NK-92 treated with Interleukin-12 subunit alpha and Interleukin-12 subunit beta, amount 100 ng/mL, for 24 hours (cell line): Measurements from ENCODE around the gene GNB1.
"Not testable (repeated sequence)": the region's sequence is repeated elsewhere in the genome, so short reads cannot be mapped to it uniquely, and the experiment has no call there.

Experiments used
- DNase-seq: peaks from one replicate; lab custom pipeline; 2025; lab: John Stamatoyannopoulos, UW

Gene GNB1

GRCh38 chr1:1760715-1761114, 130.2 kb downstream of the GNB1 start:
- DNase-seq: no peak

GRCh38 chr1:1760345-1760650, 130.6 kb downstream of the GNB1 start:
- no peak for DNase-seq

GRCh38 chr1:1759456-1760344, 131.2 kb downstream of the GNB1 start:
- no peak for DNase-seq

GRCh38 chr1:1758692-1759455, 132.0 kb downstream of the GNB1 start:
- no peak for DNase-seq

- no peak for DNase-seq
Observed at GRCh38 chr1:1758059-1758621, 132.7 kb downstream of the GNB1 start.

GRCh38 chr1:1757422-1758058, 133.3 kb downstream of the GNB1 start:
- DNase-seq: no peak

- DNase-seq: no peak
Observed at GRCh38 chr1:1756661-1757421, 134.0 kb downstream of the GNB1 start.

- no peak for DNase-seq
Observed at GRCh38 chr1:1755852-1756251, 135.0 kb downstream of the GNB1 start.

GRCh38 chr1:1755426-1755825, 135.5 kb downstream of the GNB1 start:
- no peak for DNase-seq

- no peak for DNase-seq
Observed at GRCh38 chr1:1754051-1754815, 136.7 kb downstream of the GNB1 start.

- no peak for DNase-seq
Observed at GRCh38 chr1:1753607-1754005, 137.3 kb downstream of the GNB1 start.

- no peak for DNase-seq
Observed at GRCh38 chr1:1752636-1753606, 138.0 kb downstream of the GNB1 start.

GRCh38 chr1:1752190-1752589, 138.7 kb downstream of the GNB1 start:
- DNase-seq: no peak

- not testable (repeated sequence) for DNase-seq
Observed at GRCh38 chr1:1749941-1750340, 140.9 kb downstream of the GNB1 start.

- DNase-seq: no peak
Observed at GRCh38 chr1:1748686-1749321, 142.1 kb downstream of the GNB1 start.

GRCh38 chr1:1746566-1746909, 144.3 kb downstream of the GNB1 start:
- DNase-seq: not testable (repeated sequence)

- peak; percentile 50 for DNase-seq
Observed at GRCh38 chr1:1745651-1746565, 145.0 kb downstream of the GNB1 start.

GRCh38 chr1:1742529-1742928, 148.4 kb downstream of the GNB1 start:
- DNase-seq: not testable (repeated sequence)
